Kidney glomerular epithelial cell (primary cell): ENCODE results near the gene UHRF2.
"Not testable (repeated sequence)": the region's sequence is repeated elsewhere in the genome, so short reads cannot be mapped to it uniquely, and the experiment has no call there.

Source experiments
- DNase-seq: peaks from one replicate; lab custom pipeline; 2025; lab: John Stamatoyannopoulos, UW

UHRF2 gene

GRCh38 chr9:6428940-6429889, 16.2 kb downstream of the UHRF2 start:
- no peak for DNase-seq

- no peak for DNase-seq
Measured at GRCh38 chr9:6431038-6431437, 18.0 kb downstream of the UHRF2 start.

- DNase-seq: peak; percentile 40
Measured at GRCh38 chr9:6433410-6433809, 20.4 kb downstream of the UHRF2 start.

- no peak for DNase-seq
Measured at GRCh38 chr9:6439051-6439703, 26.2 kb downstream of the UHRF2 start.

GRCh38 chr9:6440405-6440804, 27.4 kb downstream of the UHRF2 start:
- DNase-seq: no peak

GRCh38 chr9:6441269-6441668, 28.3 kb downstream of the UHRF2 start:
- DNase-seq: no peak

GRCh38 chr9:6443661-6444060, 30.7 kb downstream of the UHRF2 start:
- no peak for DNase-seq

- no peak for DNase-seq
Measured at GRCh38 chr9:6444128-6444527, 31.1 kb downstream of the UHRF2 start.

- no peak for DNase-seq
Measured at GRCh38 chr9:6449086-6449485, 36.1 kb downstream of the UHRF2 start.

GRCh38 chr9:6449645-6450044, 36.6 kb downstream of the UHRF2 start:
- DNase-seq: no peak

GRCh38 chr9:6450641-6451375, 37.8 kb downstream of the UHRF2 start:
- DNase-seq: no peak

- DNase-seq: not testable (repeated sequence)
Measured at GRCh38 chr9:6455292-6455691, 42.3 kb downstream of the UHRF2 start.

- DNase-seq: not testable (repeated sequence)
Measured at GRCh38 chr9:6458704-6459103, 45.7 kb downstream of the UHRF2 start.

- no peak for DNase-seq
Measured at GRCh38 chr9:6459718-6460117, 46.7 kb downstream of the UHRF2 start.

GRCh38 chr9:6460189-6460768, 47.3 kb downstream of the UHRF2 start:
- no peak for DNase-seq

GRCh38 chr9:6461619-6462018, 48.6 kb downstream of the UHRF2 start:
- DNase-seq: no peak

- no peak for DNase-seq
Measured at GRCh38 chr9:6467006-6467625, 54.1 kb downstream of the UHRF2 start.

GRCh38 chr9:6471231-6471850, 58.3 kb downstream of the UHRF2 start:
- DNase-seq: no peak

- no peak for DNase-seq
Measured at GRCh38 chr9:6473151-6473550, 60.2 kb downstream of the UHRF2 start.

GRCh38 chr9:6479959-6480358, 67.0 kb downstream of the UHRF2 start:
- no peak for DNase-seq

GRCh38 chr9:6484210-6484609, 71.2 kb downstream of the UHRF2 start:
- no peak for DNase-seq
